ENCODE results near the gene SLC27A3. TPM values are rescaled to one million over a fixed set of nuclear protein-coding genes. Genes with fewer than 3 reads are reported as not detected.
A peak's percentile ranks its signal among the peaks of the same experiment; 100 is the strongest.

Gene SLC27A3
- total RNA-seq, 1 experiment from 2014 or later = 42.0 TPM

GRCh38 chr1:153779781-153780541 is 4.8 kb downstream of the SLC27A3 start:
- no peaks in the 10 kb centered on the region for H3K9me3 ChIP-seq (ENCODE audit: control insufficient read depth, low read depth, low read length)
- H3K4me3 Mint-ChIP-seq = no peak overlapping the region
- no peak overlapping the region for H3T11ph ChIP-seq (ENCODE audit: low read length)
- H2BK120ac ChIP-seq (ENCODE audit: low read depth, low read length, poor library complexity, severe bottlenecking) = no peak overlapping the region
- no peak overlapping the region for H2AK5ac ChIP-seq (ENCODE audit: insufficient read length, low read length)
- no peaks in the 10 kb centered on the region for H3K27me3 Mint-ChIP-seq (ENCODE audit: low read depth)
- no peaks in the 10 kb centered on the region for H3K79me1 ChIP-seq (ENCODE audit: insufficient read depth, low read depth, low read length, poor library complexity, severe bottlenecking)
- H4K20me1 ChIP-seq (ENCODE audit: control insufficient read depth, insufficient read depth, insufficient read length) = no peaks in the 10 kb centered on the region
- no peak overlapping the region for H3K9ac ChIP-seq (ENCODE audit: extremely low read depth, insufficient read length, low read length)
- peaks cover 7% of the 10 kb centered on the region for H3K23me2 ChIP-seq (ENCODE audit: insufficient read length, low read depth, low read length, poor library complexity, severe bottlenecking)
- peaks cover 0 to 23% (median 18%) of the 10 kb centered on the region in 3 experiments; a peak in 6 of 7 replicates for H3K36me3 Mint-ChIP-seq (ENCODE audit: insufficient read depth in 1 of 3, low read depth in 3 of 3)
- no peak overlapping the region for H2BK5ac ChIP-seq (ENCODE audit: insufficient read length, low read length)
- H4K91ac ChIP-seq (ENCODE audit: insufficient read length, low read depth, low read length) = no peak overlapping the region
- H3K79me2 ChIP-seq (ENCODE audit: insufficient read depth, low read length) = no peaks in the 10 kb centered on the region
- TF ChIP-seq CTCF (conservative IDR thresholded peaks at IDR 0.05) = no peak
- no peak overlapping the region for H2AFZ ChIP-seq (ENCODE audit: low read length)
- peaks cover 3% of the 10 kb centered on the region; the same call in 1 of the 2 replicates for H3K4me1 ChIP-seq (ENCODE audit: insufficient read depth, low read length)
- no peak overlapping the region for H3K18ac ChIP-seq (ENCODE audit: insufficient read length, low read depth, low read length)
- peaks cover 23 to 26% of the 10 kb centered on the region in 2 experiments for H3K4me1 Mint-ChIP-seq
- H3K9me3 Mint-ChIP-seq = no peaks in the 10 kb centered on the region
- no CpG with 5 or more reads among the region's 17 CpGs for WGBS (ENCODE audit: extremely low coverage, insufficient read length, low lambda C conversion rate)
- H3K14ac ChIP-seq (ENCODE audit: insufficient read depth, low read length) = no peak overlapping the region
- H3K27me3 ChIP-seq (ENCODE audit: insufficient read depth, low read length) = no peaks in the 10 kb centered on the region
- H3K27ac ChIP-seq (ENCODE audit: insufficient read length, low read depth, low read length) = no peak overlapping the region
- H4K8ac ChIP-seq (replicated peaks; ENCODE audit: insufficient read length, low read depth, low read length) = no peak overlapping the region
- no peak overlapping the region for H2BK12ac ChIP-seq (ENCODE audit: insufficient read length, low read depth, low read length)
- H3K4me2 ChIP-seq (ENCODE audit: insufficient read depth, insufficient read length, low read length) = no peak overlapping the region
- no peak overlapping the region for H2BK15ac ChIP-seq (ENCODE audit: low read depth, low read length)
- peak overlapping the region in 1 of 3 experiments; percentile 41; a peak in 2 of 7 replicates for H3K27ac Mint-ChIP-seq
- H3K56ac ChIP-seq (ENCODE audit: insufficient read length, low read depth, low read length) = no peak overlapping the region
- H2BK20ac ChIP-seq (ENCODE audit: low read depth, low read length, poor library complexity, severe bottlenecking) = no peak overlapping the region
- no peak overlapping the region for H4K5ac ChIP-seq (ENCODE audit: insufficient read length, low read depth, low read length)
- no peak overlapping the region for H3K23ac ChIP-seq (ENCODE audit: insufficient read length, low read depth, low read length)
- DNase-seq = no peak
- H3K4ac ChIP-seq (ENCODE audit: low read depth, low read length) = no peak overlapping the region
